Measurements from ENCODE around the gene THBS4. TPM values are rescaled to one million over a fixed set of nuclear protein-coding genes. Genes with fewer than 3 reads are reported as not detected.
A peak's percentile ranks its signal among the peaks of the same experiment; 100 is the strongest.
"Not testable (repeated sequence)": the region's sequence is repeated elsewhere in the genome, so short reads cannot be mapped to it uniquely, and the experiment has no call there.

Gene THBS4
- total RNA-seq, 2 donors from 2014 or later = 0.79 to 8.2 TPM

GRCh38 chr5:80105698-80106439 is 70.7 kb downstream of the THBS4 start:
- intact Hi-C loops (cut with DNase I, micrococcal nuclease) = no loop called here
- ATAC-seq (no peak), DNase-seq (no peak)

GRCh38 chr5:80106916-80107315 is 71.8 kb downstream of the THBS4 start:
- intact Hi-C loops (cut with DNase I, micrococcal nuclease) = no loop called here
- DNase-seq (no peak), ATAC-seq (no peak)

- DNase-seq (peak; percentile 23 to 53), ATAC-seq (no peak)
- intact Hi-C loops (cut with DNase I, micrococcal nuclease) = no loop called here
Measured at GRCh38 chr5:80109646-80110478, 74.7 kb downstream of the THBS4 start.

GRCh38 chr5:80111376-80111990 is 76.3 kb downstream of the THBS4 start:
- ATAC-seq; DNase-seq; intact Hi-C loops (cut with DNase I, micrococcal nuclease): not testable (repeated sequence)

- intact Hi-C loops (cut with DNase I, micrococcal nuclease) = no loop called here
- peak; percentile 83 to 87 for DNase-seq
- peak; percentile 93 for ATAC-seq
Measured at GRCh38 chr5:80114860-80115259, 79.7 kb downstream of the THBS4 start.

- no peak for DNase-seq
- ATAC-seq = no peak
- intact Hi-C loops (cut with DNase I, micrococcal nuclease) = no loop called here
Measured at GRCh38 chr5:80116000-80116399, 80.9 kb downstream of the THBS4 start.

GRCh38 chr5:80116465-80116864 is 81.3 kb downstream of the THBS4 start:
- intact Hi-C loops (cut with DNase I, micrococcal nuclease) = no loop called here
- no peak for DNase-seq
- no peak for ATAC-seq

GRCh38 chr5:80117446-80117845 is 82.3 kb downstream of the THBS4 start:
- DNase-seq (no peak), ATAC-seq (no peak)
- intact Hi-C loops (cut with DNase I, micrococcal nuclease) = no loop called here

GRCh38 chr5:80119372-80119771 is 84.2 kb downstream of the THBS4 start:
- DNase-seq (no peak), ATAC-seq (no peak)
- intact Hi-C loops (cut with DNase I, micrococcal nuclease) = no loop called here

- ATAC-seq (no peak), DNase-seq (no peak)
- intact Hi-C loops (cut with DNase I, micrococcal nuclease) = no loop called here
Measured at GRCh38 chr5:80122579-80122978, 87.4 kb downstream of the THBS4 start.

- ATAC-seq (no peak), DNase-seq (no peak)
- intact Hi-C loops (cut with DNase I, micrococcal nuclease) = no loop called here
Measured at GRCh38 chr5:80124121-80124918, 89.2 kb downstream of the THBS4 start.

- intact Hi-C loops (cut with DNase I, micrococcal nuclease) = no loop called here
- ATAC-seq = no peak
Measured at GRCh38 chr5:80125022-80125961, 90.1 kb downstream of the THBS4 start.

GRCh38 chr5:80125962-80126480 is 90.9 kb downstream of the THBS4 start:
- ATAC-seq (no peak), DNase-seq (no peak)
- intact Hi-C loops (cut with DNase I, micrococcal nuclease) = no loop called here

More at GRCh38 chr5:80125022-80125961, 90.1 kb downstream of the THBS4 start:
- no peak for DNase-seq

- intact Hi-C loops (cut with DNase I, micrococcal nuclease) = no loop called here
- DNase-seq (no peak), ATAC-seq (no peak)
Measured at GRCh38 chr5:80127116-80127552, 92.0 kb downstream of the THBS4 start.

GRCh38 chr5:80128141-80128540 is 93.0 kb downstream of the THBS4 start:
- intact Hi-C loops (cut with DNase I, micrococcal nuclease) = no loop called here
- no peak for DNase-seq
- ATAC-seq = no peak

GRCh38 chr5:80129146-80129545 is 94.0 kb downstream of the THBS4 start:
- DNase-seq = no peak
- intact Hi-C loops (cut with DNase I, micrococcal nuclease) = no loop called here

More at GRCh38 chr5:80129146-80129545, 94.0 kb downstream of the THBS4 start:
- ATAC-seq = no peak

Measured in left colon (tissue), 2 donors.